HepG2 (cell line): Measurements from ENCODE around the gene ELF2. TPM values are rescaled to one million over a fixed set of nuclear protein-coding genes. Genes with fewer than 3 reads are reported as not detected.

Source experiments
- ATF3 ChIP-seq: sonication (generic); formaldehyde crosslinking; IDR thresholded peaks from 2 replicates; pipeline ENCODE4 v1.4.0; 2020; ENCODE audit warnings: missing genetic modification reagents
- CBFB ChIP-seq: sonication (generic); formaldehyde crosslinking; IDR thresholded peaks from 2 replicates; pipeline ENCODE4 v1.4.0; 2020; ENCODE audit warnings: missing genetic modification reagents
- CCDC6 ChIP-seq: sonication (generic); formaldehyde crosslinking; IDR thresholded peaks from 2 replicates; pipeline ENCODE4 v1.8.1; 2022; ENCODE audit warnings: mild to moderate bottlenecking, missing genetic modification reagents, moderate library complexity
- HNRNPUL1 ChIP-seq: fragments of 200-400 bp; formaldehyde crosslinking; IDR thresholded peaks from 2 replicates; pipeline ENCODE4 v1.6.1; 2017; ENCODE audit warnings: low read depth, mild to moderate bottlenecking, low read length, moderate library complexity
- MATR3 ChIP-seq: sonication (generic); formaldehyde crosslinking; IDR thresholded peaks from 2 replicates; pipeline ENCODE4 v1.4.0; 2020; ENCODE audit warnings: missing genetic modification reagents
- MIXL1 ChIP-seq: IDR thresholded peaks from 2 replicates; pipeline ENCODE4 v1.6.1; 2016
- PPARG ChIP-seq: conservative IDR thresholded peaks from 2 replicates; pipeline ENCODE4 v1.6.1; 2016; ENCODE audit warnings: missing biosample characterization, missing genetic modification reagents
- PRMT3 ChIP-seq: sonication (generic); formaldehyde crosslinking; IDR thresholded peaks from 2 replicates; pipeline ENCODE4 v1.8.1; 2022; ENCODE audit warnings: low read depth, mild to moderate bottlenecking, moderate library complexity, missing genetic modification reagents, borderline replicate concordance
- REXO4 ChIP-seq: sonication (generic); formaldehyde crosslinking; IDR thresholded peaks from 2 replicates; pipeline ENCODE4 v1.8.0; 2022; ENCODE audit warnings: missing genetic modification reagents, mild to moderate bottlenecking, borderline replicate concordance
- SRSF4 ChIP-seq: fragments of 200-400 bp; formaldehyde crosslinking; IDR thresholded peaks from one replicate; pipeline ENCODE4 v1.6.1; 2018; ENCODE audit warnings: mild to moderate bottlenecking, low read depth, low read length, moderate library complexity; ENCODE audit not compliant: poor library complexity, severe bottlenecking
- TBL1XR1 ChIP-seq: fragments of 150-350 bp; IDR thresholded peaks from 2 replicates; pipeline ENCODE4 v1.6.1; 2014; ENCODE audit warnings: borderline replicate concordance, low read length; ENCODE audit not compliant: partially characterized antibody
- TCF7L2 ChIP-seq: IDR thresholded peaks from 2 replicates; pipeline ENCODE4 v1.6.1; 2011; ENCODE audit warnings: mild to moderate bottlenecking, low read depth, low read length, moderate library complexity
- ZBTB4 ChIP-seq: sonication (generic); formaldehyde crosslinking; IDR thresholded peaks from 2 replicates; pipeline ENCODE4 v1.4.0; 2020; ENCODE audit warnings: missing genetic modification reagents, mild to moderate bottlenecking, borderline replicate concordance
- ZNF383 ChIP-seq: sonication (generic); formaldehyde crosslinking; IDR thresholded peaks from 2 replicates; pipeline ENCODE4 v1.4.0; 2020; ENCODE audit warnings: missing genetic modification reagents, mild to moderate bottlenecking, borderline replicate concordance
- ZNF451 ChIP-seq: sonication (generic); formaldehyde crosslinking; IDR thresholded peaks from 2 replicates; pipeline ENCODE4 v1.5.0; 2020; ENCODE audit warnings: mild to moderate bottlenecking, missing genetic modification reagents
- ZNF598 ChIP-seq: sonication (generic); formaldehyde crosslinking; IDR thresholded peaks from 2 replicates; pipeline ENCODE4 v1.5.1; 2020; ENCODE audit warnings: mild to moderate bottlenecking, missing genetic modification reagents, borderline replicate concordance
- ZNF670 ChIP-seq: sonication (generic); formaldehyde crosslinking; IDR thresholded peaks from 2 replicates; pipeline ENCODE4 v1.8.0; 2022; ENCODE audit warnings: mild to moderate bottlenecking, missing genetic modification reagents, borderline replicate concordance
- ZNF782 ChIP-seq: sonication (generic); formaldehyde crosslinking; IDR thresholded peaks from 2 replicates; pipeline ENCODE4 v1.4.0; 2020; ENCODE audit warnings: missing genetic modification reagents, mild to moderate bottlenecking, borderline replicate concordance
- ZNF879 ChIP-seq: sonication (generic); formaldehyde crosslinking; IDR thresholded peaks from 2 replicates; pipeline ENCODE4 v1.8.1; 2023; ENCODE audit warnings: missing genetic modification reagents
- polyA plus RNA-seq, 8 experiments: library from polyadenylated mRNA; depleted of rRNA in 3 of 8; stranded (reverse) in 7 of 8; unstranded in 1 of 8; fragments of >200 nt; fragmentation: Illumina TruSeq in 4 of 8; extraction: Trizol in 4 of 8; gene quantifications; 2 replicates each; pipeline versions ENCODE4 v1.2.1 to v1.2.3, GENCODE V29; 2011 to 2016; ENCODE audit warnings: low read depth in 4 of 8, missing spikeins in 1 of 8, mixed read lengths in 1 of 8; ENCODE audit not compliant: insufficient read depth in 1 of 8
- total RNA-seq, 5 experiments: library from RNA; depleted of rRNA; stranded (reverse); fragments of >200 nt; fragmentation: Illumina TruSeq; extraction: Trizol; gene quantifications; 2 replicates each; pipeline ENCODE4 v1.2.3, GENCODE V29; 2016; ENCODE audit warnings: low read depth in 1 of 5
- TF ChIP-seq, protein P1 (sequence below): sonication (generic); formaldehyde crosslinking; IDR thresholded peaks from 2 replicates; pipeline ENCODE4 v1.4.0; 2020; ENCODE audit warnings: missing genetic modification reagents

The ELF2 gene
- total and polyA plus RNA-seq, 2 of the 13 experiments (the other 11 are each of a cell fraction or from before 2014, with no cell fraction given), result 28.6 to 35.4 TPM

DNA sequence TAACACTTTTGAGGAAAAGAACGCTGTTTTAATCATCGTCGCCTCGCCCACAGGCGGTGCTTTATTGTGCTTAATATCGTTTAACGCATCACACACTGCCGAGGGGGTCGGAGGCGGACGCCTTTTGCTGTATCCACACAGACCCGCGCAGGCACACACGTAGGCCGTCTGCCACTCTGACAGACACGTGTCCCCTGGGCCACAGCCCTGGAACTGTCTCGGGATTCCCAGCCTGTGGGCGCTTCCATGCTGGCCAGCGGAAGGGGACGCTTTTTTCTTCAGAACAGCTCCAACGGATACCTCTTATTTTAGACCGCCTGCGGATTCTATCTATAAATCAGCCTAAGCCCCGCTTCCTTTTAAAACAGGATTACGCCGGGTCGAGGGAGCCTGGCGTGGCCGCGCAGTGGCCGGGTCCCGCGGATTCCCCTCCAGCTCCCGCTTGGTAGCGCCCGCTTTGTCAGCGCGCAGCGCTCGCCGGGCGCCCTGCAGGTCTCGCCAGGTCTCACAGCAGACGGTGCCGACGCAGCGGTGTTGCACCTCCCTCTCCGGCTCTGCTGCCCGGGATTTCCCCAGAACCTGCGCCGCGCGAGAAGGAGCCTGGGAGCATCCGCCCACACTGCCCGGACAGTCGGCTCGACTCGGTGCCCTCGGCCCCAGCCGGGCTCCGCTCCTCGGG, 161.6 kb downstream of the ELF2 start, which contains the start of gene NOCT (continued):
- TF ChIP-seq TCF7L2 (no peak), PRMT3 (CRISPR knock-in tag) (peak; percentile 12; the same call in 1 of the 2 replicates), CBFB (CRISPR knock-in tag) (0 out of 2 replicates have a peak, but pooled peaks have one; percentile 21), ZNF383 (CRISPR knock-in tag) (no peak), ZNF670 (CRISPR knock-in tag) (no peak; the same call in 1 of the 2 replicates), ATF3 (no peak; the same call in 1 of the 2 replicates), SRSF4 (no peak), ZNF782 (CRISPR knock-in tag) (0 out of 2 replicates have a peak, but pooled peaks have one; percentile 52), REXO4 (CRISPR knock-in tag) (no peak), ZNF598 (CRISPR knock-in tag) (peak; percentile 73; the same call in 1 of the 2 replicates), MATR3 (CRISPR knock-in tag) (no peak), HNRNPUL1 (no peak), ZNF451 (CRISPR knock-in tag) (peak; percentile 68; the same call in 1 of the 2 replicates), ZBTB4 (peak; percentile 50; the same call in 1 of the 2 replicates), TBL1XR1 (no peak), MIXL1 (CRISPR knock-in tag) (peak; percentile 34), CCDC6 (CRISPR knock-in tag) (peak; percentile 96), ZNF879 (CRISPR knock-in tag) (no peak; the same call in 1 of the 2 replicates), PPARG (CRISPR knock-in tag) (no peak; the same call in 1 of the 2 replicates)
- TF ChIP-seq, protein P1, sequence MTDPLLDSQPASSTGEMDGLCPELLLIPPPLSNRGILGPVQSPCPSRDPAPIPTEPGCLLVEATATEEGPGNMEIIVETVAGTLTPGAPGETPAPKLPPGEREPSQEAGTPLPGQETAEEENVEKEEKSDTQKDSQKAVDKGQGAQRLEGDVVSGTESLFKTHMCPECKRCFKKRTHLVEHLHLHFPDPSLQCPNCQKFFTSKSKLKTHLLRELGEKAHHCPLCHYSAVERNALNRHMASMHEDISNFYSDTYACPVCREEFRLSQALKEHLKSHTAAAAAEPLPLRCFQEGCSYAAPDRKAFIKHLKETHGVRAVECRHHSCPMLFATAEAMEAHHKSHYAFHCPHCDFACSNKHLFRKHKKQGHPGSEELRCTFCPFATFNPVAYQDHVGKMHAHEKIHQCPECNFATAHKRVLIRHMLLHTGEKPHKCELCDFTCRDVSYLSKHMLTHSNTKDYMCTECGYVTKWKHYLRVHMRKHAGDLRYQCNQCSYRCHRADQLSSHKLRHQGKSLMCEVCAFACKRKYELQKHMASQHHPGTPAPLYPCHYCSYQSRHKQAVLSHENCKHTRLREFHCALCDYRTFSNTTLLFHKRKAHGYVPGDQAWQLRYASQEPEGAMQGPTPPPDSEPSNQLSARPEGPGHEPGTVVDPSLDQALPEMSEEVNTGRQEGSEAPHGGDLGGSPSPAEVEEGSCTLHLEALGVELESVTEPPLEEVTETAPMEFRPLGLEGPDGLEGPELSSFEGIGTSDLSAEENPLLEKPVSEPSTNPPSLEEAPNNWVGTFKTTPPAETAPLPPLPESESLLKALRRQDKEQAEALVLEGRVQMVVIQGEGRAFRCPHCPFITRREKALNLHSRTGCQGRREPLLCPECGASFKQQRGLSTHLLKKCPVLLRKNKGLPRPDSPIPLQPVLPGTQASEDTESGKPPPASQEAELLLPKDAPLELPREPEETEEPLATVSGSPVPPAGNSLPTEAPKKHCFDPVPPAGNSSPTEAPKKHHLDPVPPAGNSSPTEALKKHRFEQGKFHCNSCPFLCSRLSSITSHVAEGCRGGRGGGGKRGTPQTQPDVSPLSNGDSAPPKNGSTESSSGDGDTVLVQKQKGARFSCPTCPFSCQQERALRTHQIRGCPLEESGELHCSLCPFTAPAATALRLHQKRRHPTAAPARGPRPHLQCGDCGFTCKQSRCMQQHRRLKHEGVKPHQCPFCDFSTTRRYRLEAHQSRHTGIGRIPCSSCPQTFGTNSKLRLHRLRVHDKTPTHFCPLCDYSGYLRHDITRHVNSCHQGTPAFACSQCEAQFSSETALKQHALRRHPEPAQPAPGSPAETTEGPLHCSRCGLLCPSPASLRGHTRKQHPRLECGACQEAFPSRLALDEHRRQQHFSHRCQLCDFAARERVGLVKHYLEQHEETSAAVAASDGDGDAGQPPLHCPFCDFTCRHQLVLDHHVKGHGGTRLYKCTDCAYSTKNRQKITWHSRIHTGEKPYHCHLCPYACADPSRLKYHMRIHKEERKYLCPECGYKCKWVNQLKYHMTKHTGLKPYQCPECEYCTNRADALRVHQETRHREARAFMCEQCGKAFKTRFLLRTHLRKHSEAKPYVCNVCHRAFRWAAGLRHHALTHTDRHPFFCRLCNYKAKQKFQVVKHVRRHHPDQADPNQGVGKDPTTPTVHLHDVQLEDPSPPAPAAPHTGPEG, result no peak; the same call in 1 of the 2 replicates
